A172 (cell line): ENCODE data around the gene SPDYE8. TPM values are rescaled to one million over a fixed set of nuclear protein-coding genes. Genes with fewer than 3 reads are reported as not detected.
"Not testable (repeated sequence)": the region's sequence is repeated elsewhere in the genome, so short reads cannot be mapped to it uniquely, and the experiment has no call there.

Experiments
- DNase-seq: peaks from one replicate; pipeline ENCODE4 v3.0.0-alpha.2; 2015; ENCODE audit warnings: low spot score
- total RNA-seq: library from RNA; depleted of rRNA; stranded (reverse); fragments of >200 nt; shearing (Covaris generic); gene quantifications from 2 replicates; pipeline ENCODE4 v1.2.3, GENCODE V29; 2014; rRNA removed

The SPDYE8 gene
- not detected in 2 replicates for total RNA-seq

DNA sequence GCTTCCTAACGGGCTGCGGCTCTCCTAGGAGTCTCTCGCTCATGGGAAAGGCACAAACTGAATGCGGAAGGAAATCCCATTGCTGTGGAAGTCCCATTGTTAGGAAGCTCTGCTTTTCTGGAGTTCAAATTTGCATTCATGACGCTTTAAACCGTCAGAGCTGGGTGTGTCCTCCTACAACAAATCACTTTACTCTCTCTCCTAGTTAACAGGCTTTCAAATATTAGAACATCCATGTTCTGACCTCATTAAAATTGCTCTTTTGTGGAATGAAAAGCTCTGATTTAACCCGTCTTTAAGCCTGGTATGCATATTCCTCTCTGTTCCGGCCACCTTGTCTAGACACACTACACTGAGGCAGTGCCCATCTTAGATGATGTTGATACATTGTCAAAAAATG is at the start of gene SPDYE8:
TSS of gene SPDYE8 (minus strand) at position 101 of the 400 bp plus-strand sequence. CDS start 1,800 bp downstream, outside the sequence.
- DNase-seq: not testable (repeated sequence)

- not testable (repeated sequence) for DNase-seq
These were observed 28.2 kb upstream of the SPDYE8 start, which contains the start of gene SPDYE11 for GRCh38 chr7:73057811-73058210. TSS of gene SPDYE11 (minus strand) at chr7:73057911. CDS start at chr7:73056111, 1,800 bp downstream.

DNA sequence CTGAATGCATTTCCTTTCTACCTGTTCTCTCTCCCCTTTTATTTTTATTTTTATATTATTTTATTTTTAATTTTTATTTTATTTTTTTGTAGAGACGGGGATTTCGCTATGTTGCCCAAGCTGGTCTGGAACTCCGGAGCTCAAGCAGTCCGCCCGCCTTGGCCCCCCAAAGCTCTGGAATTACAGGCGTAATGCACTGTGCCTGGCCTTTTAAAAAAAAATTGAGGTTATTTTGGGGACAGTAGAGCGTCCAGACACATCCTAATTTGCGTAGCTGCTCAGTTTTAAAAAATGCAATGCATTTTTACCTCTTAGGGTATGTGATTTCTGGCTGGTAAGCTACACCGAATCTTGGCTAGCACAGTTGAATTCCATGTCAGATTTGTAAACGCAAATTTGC is 23.1 kb downstream of the SPDYE8 start:
- DNase-seq: not testable (repeated sequence)

DNA sequence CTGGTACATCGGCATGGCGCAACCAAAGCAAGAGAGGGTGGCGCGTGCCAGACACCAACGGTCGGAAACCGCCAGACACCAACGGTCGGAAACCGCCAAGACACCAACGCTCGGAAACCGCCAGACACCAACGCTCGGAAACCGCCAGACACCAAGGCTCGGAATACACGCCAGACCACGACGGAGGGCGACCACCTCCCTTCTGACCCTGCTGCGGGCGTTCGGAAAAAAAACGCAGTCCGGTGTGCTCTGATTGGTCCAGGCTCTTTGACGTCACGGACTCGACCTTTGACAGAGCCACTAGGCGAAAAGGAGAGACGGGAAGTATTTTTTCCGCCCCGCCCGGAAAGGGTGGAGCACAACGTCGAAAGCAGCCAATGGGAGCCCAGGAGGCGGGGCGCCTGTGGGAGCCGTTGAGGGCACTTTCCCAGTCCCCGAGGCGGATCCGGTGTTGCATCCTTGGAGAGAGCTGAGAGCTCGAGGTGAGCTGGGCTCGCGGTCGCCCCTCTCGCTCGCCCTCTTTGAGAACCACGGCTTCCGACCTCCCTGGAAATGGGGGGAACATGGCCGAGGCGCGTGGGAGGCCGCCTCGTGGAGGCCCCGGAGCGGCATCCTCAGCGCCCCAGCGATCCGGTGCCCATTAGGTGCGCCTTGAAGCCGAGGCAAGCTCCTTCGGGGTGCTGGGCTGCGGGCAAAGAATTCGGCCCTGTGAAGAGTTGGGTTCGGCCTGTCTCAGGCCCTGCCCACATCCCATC is 23.7 kb downstream of the SPDYE8 start:
- DNase-seq: peak; percentile 86

DNA sequence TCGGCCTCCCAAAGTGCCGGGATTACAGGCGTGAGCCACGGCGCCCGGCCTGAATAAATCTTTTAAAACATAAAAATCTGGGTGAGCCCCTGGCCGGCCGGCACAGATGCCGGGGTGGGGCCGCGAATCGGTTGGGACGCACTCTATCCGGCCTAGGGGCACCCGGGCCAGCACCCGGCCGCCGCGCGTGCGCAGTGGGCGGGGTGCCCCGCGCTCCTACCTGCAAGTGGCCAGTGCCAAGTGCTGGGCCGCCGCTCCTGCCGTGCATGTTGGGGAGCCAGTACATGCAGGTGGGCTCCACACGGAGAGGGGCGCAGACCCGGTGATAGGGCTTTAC is 24.2 kb downstream of the SPDYE8 start:
- DNase-seq: not testable (repeated sequence)

- DNase-seq: not testable (repeated sequence)
These were observed 31.6 kb downstream of the SPDYE8 start for GRCh38 chr7:72997887-72998468.

GRCh38 chr7:72997447-72997846 is 32.1 kb downstream of the SPDYE8 start:
- not testable (repeated sequence) for DNase-seq

DNA sequence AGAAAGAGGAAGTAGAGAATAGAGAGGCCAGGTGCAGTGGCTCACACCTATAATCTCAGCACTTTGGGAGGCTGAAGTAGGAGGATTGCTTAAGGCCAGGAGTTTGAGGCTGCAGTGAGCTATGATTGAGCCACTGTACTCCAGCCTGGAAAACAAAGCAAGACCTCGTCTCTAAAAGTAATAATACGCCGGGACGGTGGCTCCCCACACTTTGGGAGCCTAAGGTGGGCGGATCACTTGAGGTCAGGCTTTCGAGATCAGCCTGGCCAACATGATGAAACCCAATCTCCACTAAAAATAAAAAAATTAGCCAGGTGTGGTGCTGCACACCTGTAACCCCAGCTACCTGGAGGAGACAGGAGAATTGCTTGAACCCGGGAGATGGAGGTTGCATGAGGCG is 34.1 kb downstream of the SPDYE8 start:
- not testable (repeated sequence) for DNase-seq

DNA sequence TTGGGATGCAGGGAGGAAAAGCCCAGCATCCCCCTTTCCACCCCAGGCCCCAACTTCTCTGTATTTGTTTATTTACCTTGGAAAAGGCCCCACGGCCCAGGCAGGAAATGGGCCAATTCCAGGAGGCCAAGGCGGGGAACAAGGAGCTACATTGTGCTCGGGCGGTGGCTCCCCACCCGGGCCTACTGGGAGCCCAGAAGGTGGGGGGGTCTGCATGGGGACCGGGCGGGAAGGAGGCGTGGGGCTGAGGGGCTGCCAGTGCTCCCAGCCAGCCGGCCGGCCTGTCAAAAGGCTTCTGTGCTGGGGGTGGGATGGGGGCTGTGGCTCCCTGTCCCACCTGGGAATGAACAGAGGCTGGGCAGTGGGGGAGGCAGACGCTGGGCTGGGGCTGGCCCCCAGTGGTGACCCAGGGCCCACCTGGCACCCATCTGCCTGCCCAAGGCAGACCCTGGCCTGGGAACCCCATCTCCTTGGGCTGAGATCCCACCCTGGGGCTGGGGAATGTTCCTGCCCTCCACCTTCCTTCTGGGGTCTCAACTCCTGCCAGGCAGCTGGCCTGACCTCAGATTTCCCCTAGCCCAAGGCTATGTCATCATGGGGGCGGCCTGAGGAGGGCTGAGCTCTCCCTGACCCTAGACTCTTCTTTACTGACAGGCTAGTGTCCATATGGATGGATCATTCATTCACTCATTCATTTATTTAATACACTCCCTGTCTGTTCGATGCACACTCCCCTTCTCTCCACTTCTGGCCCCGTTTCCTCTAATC is 39.2 kb downstream of the SPDYE8 start:
- DNase-seq: not testable (repeated sequence)

DNA sequence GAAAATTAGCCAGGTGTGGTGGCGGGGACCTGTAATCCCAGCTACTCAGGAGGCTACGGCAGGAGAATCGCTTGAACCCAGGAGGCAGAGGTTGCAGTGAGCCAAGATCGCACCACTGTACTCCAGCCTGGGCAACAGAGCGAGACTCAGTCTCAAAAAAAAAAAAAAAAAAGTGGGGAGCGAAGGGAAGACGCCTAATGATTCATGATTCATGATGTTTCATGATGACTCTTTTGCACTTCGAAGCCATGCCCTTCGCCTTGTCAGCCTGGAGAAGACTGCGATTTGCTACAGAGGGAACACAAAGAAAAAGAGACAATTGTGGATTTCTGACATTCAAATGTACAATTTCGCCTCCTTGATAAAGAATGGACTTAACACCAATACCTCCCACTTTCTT is 47.5 kb downstream of the SPDYE8 start:
- DNase-seq: not testable (repeated sequence)

DNA sequence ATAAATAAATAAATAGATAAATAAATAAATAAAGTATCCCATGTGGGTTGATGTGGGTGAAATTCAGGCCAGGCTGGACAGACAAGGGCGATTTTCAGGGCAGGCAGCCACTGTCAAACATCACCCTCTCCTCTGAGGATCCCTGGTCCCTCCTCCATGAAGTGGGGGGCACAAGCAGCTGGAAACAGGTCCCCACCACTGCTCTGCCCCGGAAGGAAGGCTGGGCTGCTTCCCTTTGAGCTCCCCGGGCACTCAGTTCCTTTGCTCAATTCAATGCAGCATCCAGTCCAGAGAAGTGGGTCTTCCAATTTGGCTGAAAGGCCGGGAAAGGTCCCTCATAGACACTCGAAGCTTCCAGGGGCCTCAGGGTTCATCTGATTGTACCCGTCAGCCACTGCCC is 49.2 kb downstream of the SPDYE8 start:
- not testable (repeated sequence) for DNase-seq

GRCh38 chr7:72976434-72976833 is 53.1 kb downstream of the SPDYE8 start:
- DNase-seq: not testable (repeated sequence)

DNA sequence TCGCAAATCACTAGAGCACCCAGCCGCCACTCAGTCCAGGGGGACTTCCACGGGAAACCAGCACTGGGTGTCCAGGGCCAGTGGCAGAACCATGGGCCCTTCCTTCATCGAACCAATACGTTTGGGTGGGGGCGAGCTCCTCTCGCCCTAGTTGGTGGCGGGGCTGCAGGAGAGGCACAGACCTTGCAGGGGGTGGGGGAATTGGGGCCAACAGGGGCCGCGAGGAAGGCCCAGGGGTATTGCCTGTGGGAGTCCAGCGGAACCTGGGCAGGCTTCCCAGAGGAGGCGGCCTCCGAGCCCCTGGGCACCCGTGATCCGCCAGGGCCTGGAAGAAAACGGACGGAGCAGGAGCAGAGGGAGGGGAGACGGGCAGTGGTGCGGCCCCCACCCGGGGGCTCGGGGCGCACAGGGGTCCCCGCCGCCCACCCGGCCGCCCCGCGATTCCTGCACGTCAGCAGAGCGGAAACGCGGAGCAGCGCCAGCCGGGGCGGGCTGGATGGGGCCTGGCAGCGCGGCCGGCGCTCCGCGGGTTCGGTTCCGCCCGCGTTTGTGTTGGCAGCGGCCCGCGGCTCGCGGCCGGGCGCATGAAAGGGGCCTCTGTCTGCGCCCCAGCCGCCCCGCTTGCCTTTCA is 53.8 kb downstream of the SPDYE8 start:
- not testable (repeated sequence) for DNase-seq

DNA sequence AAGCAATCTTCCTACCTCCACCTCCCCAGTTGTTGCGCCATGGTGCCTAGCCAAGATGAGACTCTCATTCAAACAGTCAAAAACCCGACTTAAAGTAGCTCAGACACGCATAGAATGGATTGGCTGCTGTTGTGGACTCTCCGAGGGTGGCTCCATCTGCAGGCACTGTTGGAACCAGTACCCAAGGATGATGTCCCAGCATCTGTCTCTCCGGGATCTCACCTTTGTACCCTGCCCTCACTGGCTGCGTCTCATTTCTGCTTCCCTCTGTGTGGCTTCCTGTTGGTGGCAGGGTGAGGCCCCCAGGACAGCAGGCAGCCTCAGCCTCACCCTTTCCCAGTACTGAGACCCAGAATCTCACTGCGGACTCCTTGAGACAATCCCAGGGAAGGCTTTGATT is 54.8 kb downstream of the SPDYE8 start:
- not testable (repeated sequence) for DNase-seq

- DNase-seq: not testable (repeated sequence)
These were observed 58.1 kb downstream of the SPDYE8 start for GRCh38 chr7:72971505-72971904.

Other genes starting within 250 kb of the SPDYE8 start
- gene TYW1B, start 201.6 kb downstream of the SPDYE8 start, total RNA-seq: 1.2 and 1.3 TPM in 2 replicates
- gene POM121, start 104.7 kb downstream of the SPDYE8 start, total RNA-seq: 6.7 and 6.9 TPM in 2 replicates
- gene TRIM74, start 60.3 kb downstream of the SPDYE8 start, total RNA-seq: 0.12 TPM in 1 of 2 replicates, not detected in the other
- not detected in 2 replicates for gene SPDYE11, start 28.1 kb upstream of the SPDYE8 start, total RNA-seq
- not detected in 2 replicates for gene SPDYE9, start 56.3 kb upstream of the SPDYE8 start, total RNA-seq